Adrenal gland (tissue), 12 donors: ENCODE measurements around the gene SLC48A1. TPM values are rescaled to one million over a fixed set of nuclear protein-coding genes. Genes with fewer than 3 reads are reported as not detected.

Experiments used
- DNase-seq, 7 donors: peaks; one replicate each; pipeline ENCODE4 v3.0.0-alpha.2; 2019 to 2020
- H3K27ac ChIP-seq, 5 donors: fragments of 200-600 bp; sonication (generic) in 4 of 5; 1 replicate in 3 of 5; 2 replicates in 2 of 5; pipeline versions ENCODE4 v1.5.1 to v1.8.0; 2016 to 2020; ENCODE audit warnings: mild to moderate bottlenecking in 1 of 5
- H3K27me3 ChIP-seq: fragments of 200-600 bp; 2 replicates; pipeline ENCODE4 v1.8.0; 2021
- H3K36me3 ChIP-seq, 2 donors: fragments of 200-600 bp; replicated peaks in 1 of 2; 1 replicate in 1 of 2; 2 replicates in 1 of 2; pipeline versions ENCODE4 v1.5.1 to v1.8.0; 2018 to 2022
- H3K4me1 ChIP-seq, 2 donors: fragments of 200-600 bp; replicated peaks in 1 of 2; 1 replicate in 1 of 2; 2 replicates in 1 of 2; pipeline versions ENCODE4 v1.5.1 to v1.8.0; 2018 to 2021
- H3K4me3 ChIP-seq, 4 donors: fragments of 200-600 bp; sonication (generic) in 3 of 4; one replicate each; pipeline ENCODE4 v1.5.1; 2016 to 2018
- H3K9me3 ChIP-seq, 3 donors: fragments of 200-600 bp; sonication (generic) in 1 of 3; replicated peaks in 1 of 3; 1 replicate in 2 of 3; 2 replicates in 1 of 3; pipeline versions ENCODE4 v1.5.1 to v1.8.0; 2016 to 2021
- POLR2A ChIP-seq, 2 donors: fragments of 450-650 bp; IDR thresholded peaks; one replicate each; pipeline ENCODE4 v1.6.1; 2017; ENCODE audit warnings: antibody characterized with exemption in 2 of 2, mild to moderate bottlenecking in 2 of 2, moderate library complexity in 1 of 2
- WGBS, 4 donors: extraction: QIAGEN DNeasy Blood & Tissue Kit in 2 of 4; methylation state at CpG; one replicate each; pipeline versions ENCODE4 v1.1.5 to v1.1.7; 2013 to 2017; 5-methylcytosine and 5-hydroxymethylcytosine counted together
- intact Hi-C, 2 donors: fragments of 100-400 bp; cut with DNase I; formaldehyde crosslinking; loops; one replicate each; pipeline versions ENCODE4 v1.14.1 to v1.15.0; 2022 to 2023
- polyA plus RNA-seq, 3 donors: library from polyadenylated mRNA; stranded (reverse); fragments of 200-250 nt in 2 of 3; fragments of 350-450 nt in 1 of 3; fragmentation: Illumina TruSeq in 1 of 3; extraction: RNeasy Lipid Tissue Mini Kit (QIAGEN cat#74804) in 1 of 3; gene quantifications; one replicate each; pipeline ENCODE4 v1.2.3, GENCODE V29; 2013 to 2014
- total RNA-seq, 9 donors: library from RNA; depleted of rRNA in 4 of 9; stranded (reverse); fragments of >200 nt in 4 of 9; fragments of 120-200 nt in 1 of 9; fragmentation: NEBNext Ultra II Directional in 1 of 9; extraction: Animal tissue kit (Norgen Biotek cat#: 25700) in 1 of 9; gene quantifications; one replicate each; pipeline versions ENCODE4 v1.1.0 to v1.2.4, GENCODE V29; 2013 to 2023
- TF ChIP-seq, protein P1 (sequence below), 6 experiments: fragments of 450-650 bp in 4 of 6; fragments of 200-600 bp in 2 of 6; sonication (generic) in 1 of 6; IDR thresholded peaks; 1 replicate in 5 of 6; 2 replicates in 1 of 6; pipeline versions ENCODE4 v1.5.1 to v1.8.0; 2016 to 2021; ENCODE audit warnings: antibody characterized with exemption in 6 of 6, mild to moderate bottlenecking in 2 of 6, moderate library complexity in 1 of 6
- donor health status: healthy with polysubstance abuse.
- donor health status: Bipolar disorder and iron deficiency.
- donor health status: DM: yes; HTN: yes; CAD: no.
- donor health status: DM: no; HTN: no; CAD: no.
- donor health status: DM: no; HTN: no; CAD: no.
- donor health status: DM: yes; HTN: yes; CAD: no.

The SLC48A1 gene
- total and polyA plus RNA-seq, 12 donors, result 8.5 to 91.9 (median 57.5) TPM

DNA sequence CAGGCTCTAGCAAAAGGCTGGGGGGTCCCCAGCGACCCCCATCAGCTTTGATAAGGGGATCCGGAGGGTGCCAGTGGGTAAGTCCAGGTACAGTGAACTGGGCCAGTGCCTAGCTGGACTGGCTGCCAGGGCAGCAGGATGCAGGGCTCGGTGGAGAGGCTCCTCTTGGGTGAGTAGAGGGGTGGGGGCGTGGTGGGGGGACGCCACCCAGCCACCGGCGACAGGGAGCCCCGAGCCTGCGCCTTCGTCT lies 14.5 kb upstream of the SLC48A1 start:
- WGBS, 4 donors, result 0 to 13% (median 4%) methylated on average over 1 to 10 of the region's 10 CpGs

DNA sequence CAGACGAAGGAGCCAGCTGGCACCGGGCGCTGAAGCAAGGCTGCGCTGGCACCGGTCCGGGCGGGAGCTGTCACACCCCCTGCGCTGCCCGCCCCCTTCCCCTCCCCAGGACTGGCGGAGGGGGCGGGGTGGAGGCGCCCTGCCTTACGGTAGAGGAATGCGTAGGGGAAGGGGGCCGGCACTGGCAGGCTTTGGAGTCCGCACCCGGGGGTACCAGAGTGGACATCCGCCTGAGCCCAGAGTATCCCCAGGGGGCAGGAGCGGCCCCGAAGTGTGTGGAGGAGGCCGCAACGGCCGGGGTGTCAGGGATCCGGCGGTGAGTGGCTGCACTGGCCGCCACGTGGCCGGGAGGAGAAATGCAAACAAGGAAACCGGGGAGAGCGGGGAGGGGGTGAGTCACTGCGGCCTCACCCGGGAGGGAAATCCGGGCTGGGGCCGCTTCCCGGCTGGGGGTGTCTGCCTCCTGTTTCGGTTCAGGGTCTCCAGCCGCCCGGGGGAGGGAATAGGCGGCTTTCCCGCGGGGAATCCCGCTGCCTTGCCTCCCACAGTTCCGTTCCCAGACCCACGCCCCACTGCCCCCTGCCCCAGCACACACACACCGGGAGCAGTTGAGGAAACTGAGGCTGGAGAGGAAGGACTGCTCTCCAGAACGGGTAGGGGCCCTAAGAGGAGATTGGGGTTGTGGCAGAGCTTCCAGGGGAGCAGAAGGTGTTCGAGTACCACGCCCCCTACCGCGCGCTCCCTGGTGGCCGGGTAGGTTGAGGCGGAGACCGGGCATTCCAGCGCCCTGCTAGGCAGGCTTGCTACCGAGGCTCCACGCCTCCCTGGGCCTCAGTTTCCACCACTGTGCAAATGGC lies 14.0 kb upstream of the SLC48A1 start, which contains the start of gene RAPGEF3:
Gene RAPGEF3 (minus strand): TSS at position 47 of the 857 bp plus-strand sequence. CDS start 324 bp downstream, outside the sequence.
- TF ChIP-seq, protein P1, sequence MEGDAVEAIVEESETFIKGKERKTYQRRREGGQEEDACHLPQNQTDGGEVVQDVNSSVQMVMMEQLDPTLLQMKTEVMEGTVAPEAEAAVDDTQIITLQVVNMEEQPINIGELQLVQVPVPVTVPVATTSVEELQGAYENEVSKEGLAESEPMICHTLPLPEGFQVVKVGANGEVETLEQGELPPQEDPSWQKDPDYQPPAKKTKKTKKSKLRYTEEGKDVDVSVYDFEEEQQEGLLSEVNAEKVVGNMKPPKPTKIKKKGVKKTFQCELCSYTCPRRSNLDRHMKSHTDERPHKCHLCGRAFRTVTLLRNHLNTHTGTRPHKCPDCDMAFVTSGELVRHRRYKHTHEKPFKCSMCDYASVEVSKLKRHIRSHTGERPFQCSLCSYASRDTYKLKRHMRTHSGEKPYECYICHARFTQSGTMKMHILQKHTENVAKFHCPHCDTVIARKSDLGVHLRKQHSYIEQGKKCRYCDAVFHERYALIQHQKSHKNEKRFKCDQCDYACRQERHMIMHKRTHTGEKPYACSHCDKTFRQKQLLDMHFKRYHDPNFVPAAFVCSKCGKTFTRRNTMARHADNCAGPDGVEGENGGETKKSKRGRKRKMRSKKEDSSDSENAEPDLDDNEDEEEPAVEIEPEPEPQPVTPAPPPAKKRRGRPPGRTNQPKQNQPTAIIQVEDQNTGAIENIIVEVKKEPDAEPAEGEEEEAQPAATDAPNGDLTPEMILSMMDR (IDR thresholded peaks at IDR 0.05), result peak; percentile 13 to 57 (median 48)
- TF ChIP-seq POLR2A (IDR thresholded peaks at IDR 0.05), result peak in 1 of 2 donors; percentile 12
- peak; percentile 86 to 93 (median 90) for DNase-seq
- 1 to 4% (median 1%) methylated on average over 11 to 57 of the region's 57 CpGs for WGBS, 4 donors
- Histone ChIP-seq H3K9me3 (no peaks in the 10 kb centered on the region), H3K27me3 (no peaks in the 10 kb centered on the region), H3K27ac (peak within 1 kb of the TSS in 3 of 5 donors; percentile 31 to 83 (median 40)), H3K4me3 (peak within 1 kb of the TSS; percentile 44 to 73 (median 52)), H3K4me1 (peaks cover 10 to 23% of the 10 kb centered on the region in 2 donors), H3K36me3 (no peaks in the 10 kb centered on the region)
- intact Hi-C loops, result no loop called here

More for the DNA sequence above, 14.5 kb upstream of the SLC48A1 start:
- intact Hi-C loops, result no loop called here
- no peaks in the 10 kb centered on the region for H3K27me3 ChIP-seq
- no peaks in the 10 kb centered on the region for H3K9me3 ChIP-seq
- no peaks in the 10 kb centered on the region for H3K36me3 ChIP-seq
- peaks cover 10 to 23% of the 10 kb centered on the region in 2 donors for H3K4me1 ChIP-seq
- peak overlapping the region in 3 of 4 donors; percentile 44 to 73 (median 55) for H3K4me3 ChIP-seq
- peak overlapping the region in 2 of 5 donors; percentile 31 to 83 for H3K27ac ChIP-seq
- no peak for DNase-seq
- TF ChIP-seq, protein P1 (IDR thresholded peaks at IDR 0.05), result no peak
- no peak for TF ChIP-seq POLR2A (IDR thresholded peaks at IDR 0.05)

DNA sequence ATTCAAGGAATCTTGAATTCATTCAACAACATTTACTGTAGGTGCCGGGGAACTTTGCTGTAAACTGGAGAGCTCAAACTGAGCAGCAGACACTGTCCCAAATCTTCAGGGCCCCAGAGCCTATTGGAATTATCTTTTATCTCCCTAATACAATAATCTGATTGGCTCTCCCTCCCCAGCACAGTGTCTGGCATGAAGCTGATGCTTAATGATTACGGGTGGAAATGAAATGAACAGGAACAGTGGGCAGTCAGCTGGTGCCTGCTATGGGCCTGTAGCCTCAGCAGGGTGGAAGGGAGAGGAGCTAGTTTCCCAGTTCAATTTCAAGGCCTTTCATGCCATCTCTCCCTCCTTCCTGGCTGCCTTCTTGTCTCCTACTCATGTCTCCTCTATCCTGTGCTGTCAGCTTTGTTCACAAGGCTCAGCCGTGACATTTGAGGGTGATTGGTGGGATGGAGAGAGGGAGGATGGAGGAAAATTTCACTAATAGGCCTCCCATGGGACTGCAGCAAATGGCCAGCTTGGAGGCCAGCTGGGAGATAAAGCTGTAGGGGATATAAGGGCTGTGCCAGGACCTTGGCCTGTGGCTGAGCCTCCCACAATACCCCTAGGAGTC lies 10.1 kb upstream of the SLC48A1 start:
- no peak for TF ChIP-seq POLR2A (IDR thresholded peaks at IDR 0.05)
- TF ChIP-seq, protein P1 (IDR thresholded peaks at IDR 0.05), result no peak
- WGBS, 4 donors, result 55 to 75% (median 70%) methylated on average over 3 of the region's 3 CpGs
- no peak overlapping the region for H3K27ac ChIP-seq
- H3K9me3 ChIP-seq, result no peaks in the 10 kb centered on the region
- no peak overlapping the region for H3K4me3 ChIP-seq
- no peaks in the 10 kb centered on the region for H3K27me3 ChIP-seq
- no peaks in the 10 kb centered on the region for H3K36me3 ChIP-seq
- DNase-seq, result no peak
- H3K4me1 ChIP-seq, result peaks cover 10 to 20% of the 10 kb centered on the region in 2 donors
- intact Hi-C loops, result no loop called here

DNA sequence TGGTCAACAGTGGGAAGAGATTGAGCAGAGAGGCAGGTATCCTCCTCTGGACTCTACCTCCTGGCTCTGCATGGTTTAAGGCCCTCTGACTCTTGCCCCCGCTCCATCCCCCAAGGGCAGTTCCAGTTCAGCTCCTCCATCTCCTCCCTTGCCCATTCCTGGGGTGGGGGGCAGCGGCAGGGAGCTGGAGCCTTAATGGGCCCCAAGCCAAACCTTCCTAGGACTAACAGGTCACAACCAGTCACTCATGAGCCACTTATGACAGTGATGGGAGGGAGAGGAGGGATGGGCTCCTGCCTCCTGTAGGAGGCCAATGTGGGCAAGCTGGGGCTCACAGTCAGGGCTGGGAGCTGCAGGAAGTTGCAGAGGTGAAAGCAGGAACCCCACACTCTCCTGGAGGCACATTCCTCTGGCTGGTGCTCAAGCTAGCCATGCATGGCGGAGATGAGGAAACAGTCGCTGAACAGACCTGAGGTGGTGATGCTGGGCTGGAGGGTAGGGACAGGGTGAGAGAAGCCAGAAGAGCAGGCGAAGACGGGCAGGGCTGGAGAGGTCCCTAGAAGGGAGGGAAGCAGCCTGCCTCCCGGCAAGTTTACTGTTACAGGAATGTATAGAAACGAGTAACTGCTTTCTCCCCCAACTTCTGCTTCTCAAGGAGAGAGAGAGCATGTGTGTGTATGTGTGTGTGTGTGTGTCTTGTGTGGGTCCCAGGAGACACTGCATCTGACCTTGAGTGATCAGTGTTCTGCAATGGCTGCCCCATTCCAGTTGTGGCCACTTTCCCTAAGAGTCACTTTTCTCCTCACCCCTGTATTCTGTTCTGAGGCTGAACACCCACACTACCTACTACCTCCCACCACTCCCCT lies 9.3 kb upstream of the SLC48A1 start:
- Histone ChIP-seq H3K27ac (no peak overlapping the region), H3K9me3 (no peaks in the 10 kb centered on the region), H3K27me3 (no peaks in the 10 kb centered on the region), H3K36me3 (no peaks in the 10 kb centered on the region), H3K4me3 (no peak overlapping the region), H3K4me1 (peaks cover 4 to 14% of the 10 kb centered on the region in 2 donors)
- no peak for TF ChIP-seq POLR2A (IDR thresholded peaks at IDR 0.05)
- TF ChIP-seq, protein P1 (IDR thresholded peaks at IDR 0.05), result no peak
- intact Hi-C loops, result no loop called here
- DNase-seq, result peak in 1 of 7 donors; percentile 13
- WGBS, 4 donors, result 84 to 92% (median 88%) methylated on average over 7 to 8 of the region's 8 CpGs
